DMS153 (cell line): ENCODE results near the gene PLCL2.
"Not testable (repeated sequence)": the region's sequence is repeated elsewhere in the genome, so short reads cannot be mapped to it uniquely, and the experiment has no call there.

Experiments
- DNase-seq: peaks from one replicate; lab custom pipeline; 2025; lab: John Stamatoyannopoulos, UW

The PLCL2 gene

GRCh38 chr3:17119201-17120072 is 234.7 kb downstream of the PLCL2 start:
- no peak for DNase-seq

GRCh38 chr3:17120115-17120514 is 235.4 kb downstream of the PLCL2 start:
- DNase-seq: no peak

GRCh38 chr3:17121336-17121735 is 236.6 kb downstream of the PLCL2 start:
- no peak for DNase-seq

GRCh38 chr3:17122758-17123157 is 238.0 kb downstream of the PLCL2 start:
- DNase-seq: no peak

- DNase-seq: no peak
These were observed 241.1 kb downstream of the PLCL2 start for GRCh38 chr3:17125738-17126442.

- DNase-seq: not testable (repeated sequence)
These were observed 243.9 kb downstream of the PLCL2 start for GRCh38 chr3:17128671-17129070.

GRCh38 chr3:17129556-17129955 is 244.8 kb downstream of the PLCL2 start:
- DNase-seq: no peak

- DNase-seq: no peak
These were observed 246.2 kb downstream of the PLCL2 start for GRCh38 chr3:17130956-17131355.

- DNase-seq: no peak
These were observed 247.7 kb downstream of the PLCL2 start for GRCh38 chr3:17132286-17133115.

- no peak for DNase-seq
These were observed 249.1 kb downstream of the PLCL2 start for GRCh38 chr3:17133632-17134545.

GRCh38 chr3:17135696-17136095 is 250.9 kb downstream of the PLCL2 start:
- no peak for DNase-seq

GRCh38 chr3:17136136-17136721 is 251.5 kb downstream of the PLCL2 start:
- no peak for DNase-seq

- no peak for DNase-seq
These were observed 252.6 kb downstream of the PLCL2 start for GRCh38 chr3:17137321-17137826.

- DNase-seq: no peak
These were observed 253.7 kb downstream of the PLCL2 start for GRCh38 chr3:17138246-17139039.
